Measurements from ENCODE around the gene ZNF550. TPM values are rescaled to one million over a fixed set of nuclear protein-coding genes. Genes with fewer than 3 reads are reported as not detected.

The ZNF550 gene
- 1 to 10 TPM; 5.6 to 6.6 TPM for total RNA-seq

GRCh38 chr19:57559404-57560025, at the start of gene ZNF550:
Gene ZNF550 (minus strand): TSS chr19:57559863. CDS start chr19:57559682, 181 bp downstream.
- ChIA-PET POLR2A (no interaction called here), CTCF (no interaction called here)
- Mint-ChIP-seq H3K36me3 (peaks cover 49% of the 10 kb centered on the region), H3K27ac (peak within 1 kb of the TSS; percentile 82), H3K9me3 (peaks cover 55% of the 10 kb centered on the region), H3K4me1 (ENCODE audit: low read depth) (peaks cover 28% of the 10 kb centered on the region), H3K4me3 (peak within 1 kb of the TSS; percentile 90), H3K27me3 (peaks cover 4% of the 10 kb centered on the region)
- DNase-seq, result peak; percentile 91
- intact Hi-C loops (cut with micrococcal nuclease), result loop anchor here (2.0 kb wide), 1 partner anchor 19 kb away; the partner anchor contains the start of gene ZNF416

DNA sequence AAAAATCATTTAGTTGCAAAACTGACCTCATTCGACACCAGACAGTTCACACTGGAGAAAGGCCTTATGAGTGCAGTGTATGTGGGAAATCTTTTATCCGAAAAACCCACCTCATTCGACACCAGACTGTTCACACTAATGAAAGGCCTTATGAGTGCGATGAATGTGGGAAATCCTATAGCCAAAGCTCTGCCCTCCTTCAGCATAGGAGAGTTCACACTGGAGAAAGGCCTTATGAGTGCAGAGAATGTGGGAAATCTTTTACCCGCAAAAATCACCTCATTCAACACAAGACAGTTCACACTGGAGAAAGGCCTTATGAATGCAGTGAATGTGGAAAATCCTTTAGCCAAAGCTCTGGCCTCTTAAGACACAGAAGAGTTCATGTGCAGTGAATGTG, 47.3 kb upstream of the ZNF550 start:
- H3K9me3 Mint-ChIP-seq, result peaks cover 84% of the 10 kb centered on the region
- CTCF ChIA-PET, result no interaction called here
- H3K4me1 Mint-ChIP-seq (ENCODE audit: low read depth), result no peaks in the 10 kb centered on the region
- H3K27me3 Mint-ChIP-seq, result no peaks in the 10 kb centered on the region
- POLR2A ChIA-PET, result no interaction called here
- DNase-seq, result no peak
- no peak overlapping the region for H3K27ac Mint-ChIP-seq
- intact Hi-C loops (cut with micrococcal nuclease), result no loop called here
- peaks cover 71% of the 10 kb centered on the region for H3K36me3 Mint-ChIP-seq
- no peak overlapping the region for H3K4me3 Mint-ChIP-seq

GRCh38 chr19:57599761-57600383, 40.2 kb upstream of the ZNF550 start, which contains the start of gene ZNF530:
Gene ZNF530 (plus strand): TSS chr19:57599885. CDS start chr19:57604346, 4,461 bp downstream.
- intact Hi-C loops (cut with micrococcal nuclease), result loop anchor here (1.0 kb wide), 3 partner anchors 14 to 33 kb away; partner anchors contain the start of genes ZNF134, ZNF211 and ZNF416
- Mint-ChIP-seq H3K4me1 (ENCODE audit: low read depth) (peaks cover 21% of the 10 kb centered on the region), H3K9me3 (peaks cover 45% of the 10 kb centered on the region), H3K36me3 (peaks cover 43% of the 10 kb centered on the region), H3K27ac (no peak within 1 kb of the TSS), H3K4me3 (peak within 1 kb of the TSS; percentile 81), H3K27me3 (no peaks in the 10 kb centered on the region)
- CTCF ChIA-PET, result no interaction called here
- peak; percentile 93 for DNase-seq
- POLR2A ChIA-PET, result interaction anchor here (0.7 kb wide), 1 partner anchor 33 kb away, joined by 3 read pairs; the partner anchor contains the start of gene ZNF211

DNA sequence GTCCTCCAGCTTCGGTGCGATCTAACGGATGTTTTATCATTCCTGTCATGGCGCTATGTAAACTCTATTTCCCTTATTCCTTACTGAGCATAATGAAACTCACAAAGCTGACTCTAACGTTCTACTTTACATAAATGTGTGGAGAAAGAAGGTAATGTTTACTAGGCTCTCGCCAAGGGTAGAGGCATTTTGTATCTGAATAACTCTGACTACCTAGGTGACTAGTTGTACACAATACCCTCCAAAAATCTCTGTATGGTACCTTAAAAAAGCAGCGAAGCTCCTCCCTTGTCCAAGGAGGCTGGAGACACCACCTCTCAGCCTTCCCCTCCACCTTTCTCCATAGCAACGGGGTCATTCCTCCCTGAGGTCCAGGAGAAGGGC, 39.7 kb upstream of the ZNF550 start:
- peaks cover 38% of the 10 kb centered on the region for H3K36me3 Mint-ChIP-seq
- peaks cover 42% of the 10 kb centered on the region for H3K9me3 Mint-ChIP-seq
- H3K4me3 Mint-ChIP-seq, result peak overlapping the region; percentile 81
- ChIA-PET CTCF (no interaction called here), POLR2A (no interaction called here)
- peaks cover 21% of the 10 kb centered on the region for H3K4me1 Mint-ChIP-seq (ENCODE audit: low read depth)
- H3K27me3 Mint-ChIP-seq, result no peaks in the 10 kb centered on the region
- H3K27ac Mint-ChIP-seq, result no peak overlapping the region
- intact Hi-C loops (cut with micrococcal nuclease), result loop anchor here (1.0 kb wide), 3 partner anchors 15 to 34 kb away; partner anchors contain the start of genes ZNF134, ZNF211 and ZNF416
- DNase-seq, result no peak

DNA sequence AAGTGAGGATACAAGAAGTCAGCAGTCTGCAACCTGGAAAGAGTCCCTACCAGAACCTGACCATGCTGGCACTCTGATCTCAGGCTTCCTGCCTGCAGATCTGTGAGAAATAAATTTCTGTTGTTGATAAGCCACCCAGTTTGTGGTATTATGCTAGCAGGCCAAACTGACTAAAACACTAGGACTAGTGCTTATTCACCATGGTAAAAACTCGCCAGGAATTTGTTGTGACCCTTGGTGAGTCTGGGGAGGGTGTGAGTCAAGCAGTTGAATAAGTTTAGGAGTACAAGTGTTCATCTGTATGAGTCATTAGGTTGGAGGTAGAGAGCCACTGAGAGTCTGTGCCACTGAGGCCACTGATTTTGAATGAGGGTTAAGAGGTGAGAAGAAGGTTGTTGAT, 27.9 kb upstream of the ZNF550 start:
- Mint-ChIP-seq H3K4me3 (no peak overlapping the region), H3K9me3 (peaks cover 84% of the 10 kb centered on the region), H3K4me1 (ENCODE audit: low read depth) (peaks cover 17% of the 10 kb centered on the region), H3K27ac (no peak overlapping the region), H3K27me3 (no peaks in the 10 kb centered on the region), H3K36me3 (peaks cover 84% of the 10 kb centered on the region)
- CTCF ChIA-PET, result no interaction called here
- POLR2A ChIA-PET, result no interaction called here
- intact Hi-C loops (cut with micrococcal nuclease), result no loop called here
- DNase-seq, result no peak

GRCh38 chr19:57583521-57584416, 24.1 kb upstream of the ZNF550 start, which contains the start of gene ZIK1:
Gene ZIK1 (plus strand): TSS chr19:57584145. CDS start chr19:57584357, 212 bp downstream.
- H3K9me3 Mint-ChIP-seq, result peaks cover 67% of the 10 kb centered on the region
- H3K4me3 Mint-ChIP-seq, result peak within 1 kb of the TSS; percentile 86
- H3K27ac Mint-ChIP-seq, result peak within 1 kb of the TSS; percentile 69
- H3K27me3 Mint-ChIP-seq, result no peaks in the 10 kb centered on the region
- peaks cover 51% of the 10 kb centered on the region for H3K36me3 Mint-ChIP-seq
- DNase-seq, result peak; percentile 91
- CTCF ChIA-PET, result no interaction called here
- H3K4me1 Mint-ChIP-seq (ENCODE audit: low read depth), result peaks cover 21% of the 10 kb centered on the region
- POLR2A ChIA-PET, result no interaction called here
- intact Hi-C loops (cut with micrococcal nuclease), result loop anchor here (5.0 kb wide), 1 partner anchor 804 kb away; the partner anchor contains the start of gene RPS5

- H3K36me3 Mint-ChIP-seq, result peaks cover 45% of the 10 kb centered on the region
- H3K27ac Mint-ChIP-seq, result no peak overlapping the region
- no peaks in the 10 kb centered on the region for H3K27me3 Mint-ChIP-seq
- H3K9me3 Mint-ChIP-seq, result peaks cover 60% of the 10 kb centered on the region
- intact Hi-C loops (cut with micrococcal nuclease), result loop anchor here (5.0 kb wide), 1 partner anchor 804 kb away; the partner anchor contains the start of gene RPS5
- CTCF ChIA-PET, result no interaction called here
- DNase-seq, result no peak
- POLR2A ChIA-PET, result no interaction called here
- H3K4me1 Mint-ChIP-seq (ENCODE audit: low read depth), result peaks cover 22% of the 10 kb centered on the region
- peak overlapping the region; percentile 86 for H3K4me3 Mint-ChIP-seq
These were observed 23.4 kb upstream of the ZNF550 start for GRCh38 chr19:57583104-57583520.

GRCh38 chr19:57578487-57579205, 19.0 kb upstream of the ZNF550 start, which contains the start of gene ZNF416:
Gene ZNF416 (minus strand): TSS chr19:57578911. CDS start chr19:57578704, 207 bp downstream.
- H3K4me1 Mint-ChIP-seq (ENCODE audit: low read depth), result peaks cover 18% of the 10 kb centered on the region
- intact Hi-C loops (cut with micrococcal nuclease), result loop anchor here (1.0 to 10.0 kb wide), 10 partner anchors 20 to 574 kb away; partner anchors contain the start of genes ZNF134, ZNF211, ZNF329 and ZNF417
- ChIA-PET CTCF (no interaction called here), POLR2A (no interaction called here)
- DNase-seq, result peak; percentile 97
- peaks cover 65% of the 10 kb centered on the region for H3K9me3 Mint-ChIP-seq
- peak within 1 kb of the TSS; percentile 75 for H3K27ac Mint-ChIP-seq
- no peaks in the 10 kb centered on the region for H3K27me3 Mint-ChIP-seq
- peak within 1 kb of the TSS; percentile 76 for H3K4me3 Mint-ChIP-seq
- H3K36me3 Mint-ChIP-seq, result peaks cover 48% of the 10 kb centered on the region

- Mint-ChIP-seq H3K36me3 (peaks cover 60% of the 10 kb centered on the region), H3K4me1 (ENCODE audit: low read depth) (peaks cover 14% of the 10 kb centered on the region), H3K4me3 (no peak overlapping the region), H3K9me3 (peaks cover 73% of the 10 kb centered on the region), H3K27me3 (no peaks in the 10 kb centered on the region), H3K27ac (no peak overlapping the region)
- intact Hi-C loops (cut with micrococcal nuclease), result loop anchor here (5.0 to 10.0 kb wide), 4 partner anchors 36 to 576 kb away; partner anchors contain the start of genes ZNF134, ZNF211, ZNF329 and ZNF417
- ChIA-PET POLR2A (no interaction called here), CTCF (no interaction called here)
- no peak for DNase-seq
These were observed 17.0 kb upstream of the ZNF550 start for GRCh38 chr19:57576661-57577060.

DNA sequence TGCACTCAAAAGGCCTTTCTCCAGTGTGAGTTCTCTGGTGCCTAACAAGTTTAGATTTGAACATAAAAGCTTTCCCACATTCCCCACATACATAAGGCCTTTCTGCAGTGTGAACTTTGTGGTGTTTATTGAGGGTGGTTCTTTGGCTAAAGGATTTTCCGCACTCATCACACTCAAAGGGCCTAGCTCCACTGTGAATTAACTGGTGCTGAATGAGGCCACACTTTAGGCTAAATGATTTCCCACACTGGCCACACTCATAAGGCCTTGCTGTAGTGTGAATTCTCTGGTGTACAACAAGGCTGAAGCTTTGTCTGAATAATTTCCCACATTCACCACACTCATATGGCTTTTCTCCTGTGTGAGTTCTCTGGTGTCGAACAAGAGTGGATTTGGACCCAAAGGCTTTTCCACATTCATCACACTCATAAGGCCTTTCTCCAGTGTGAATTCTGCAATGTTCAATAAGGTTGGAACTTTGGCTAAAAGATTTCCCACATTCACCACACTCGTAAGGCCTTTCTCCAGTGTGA, 12.8 kb upstream of the ZNF550 start:
- Mint-ChIP-seq H3K9me3 (peaks cover 96% of the 10 kb centered on the region), H3K36me3 (peaks cover 71% of the 10 kb centered on the region), H3K4me3 (no peak overlapping the region), H3K27ac (no peak overlapping the region), H3K27me3 (no peaks in the 10 kb centered on the region), H3K4me1 (ENCODE audit: low read depth) (peaks cover 3% of the 10 kb centered on the region)
- ChIA-PET POLR2A (no interaction called here), CTCF (no interaction called here)
- intact Hi-C loops (cut with micrococcal nuclease), result loop anchor here (10.0 kb wide), 1 partner anchor 342 kb away; the partner anchor contains the start of gene ZNF417
- no peak for DNase-seq

DNA sequence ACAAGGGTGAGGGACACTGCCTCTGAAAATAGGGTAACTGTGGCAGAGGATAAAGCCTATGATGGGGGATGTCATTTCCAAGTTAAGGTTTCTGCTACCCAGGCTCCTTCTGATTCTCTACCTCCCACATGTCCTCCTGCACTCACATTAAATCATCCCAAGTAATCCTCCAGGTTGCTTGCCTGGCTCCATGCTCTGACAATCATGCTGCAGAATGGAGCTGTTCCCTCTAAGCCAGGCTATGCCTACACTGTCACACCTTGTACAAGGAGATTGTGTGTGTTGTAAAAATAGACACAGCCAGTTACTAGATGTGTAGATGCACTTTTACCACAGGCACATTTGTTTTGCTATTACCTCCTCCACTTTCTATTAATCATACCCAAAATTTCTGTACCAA, 11.0 kb upstream of the ZNF550 start:
- Mint-ChIP-seq H3K27ac (no peak overlapping the region), H3K9me3 (peaks cover 97% of the 10 kb centered on the region), H3K4me1 (ENCODE audit: low read depth) (no peaks in the 10 kb centered on the region), H3K27me3 (no peaks in the 10 kb centered on the region), H3K4me3 (no peak overlapping the region), H3K36me3 (peaks cover 60% of the 10 kb centered on the region)
- DNase-seq, result no peak
- ChIA-PET POLR2A (no interaction called here), CTCF (no interaction called here)
- intact Hi-C loops (cut with micrococcal nuclease), result loop anchor here (10.0 kb wide), 1 partner anchor 344 kb away; the partner anchor contains the start of gene ZNF417
